CD4-positive, alpha-beta T cell treated with Interleukin-6 at 100 ng/mL for 8 hours (primary cell): ENCODE measurements around the gene HDGF.
"Not testable (repeated sequence)": the region's sequence is repeated elsewhere in the genome, so short reads cannot be mapped to it uniquely, and the experiment has no call there.

Source experiments
- DNase-seq: peaks from one replicate; pipeline ENCODE4 v3.0.0-alpha.2; 2020; ENCODE audit warnings: mixed read lengths, low spot score

The HDGF gene

DNA sequence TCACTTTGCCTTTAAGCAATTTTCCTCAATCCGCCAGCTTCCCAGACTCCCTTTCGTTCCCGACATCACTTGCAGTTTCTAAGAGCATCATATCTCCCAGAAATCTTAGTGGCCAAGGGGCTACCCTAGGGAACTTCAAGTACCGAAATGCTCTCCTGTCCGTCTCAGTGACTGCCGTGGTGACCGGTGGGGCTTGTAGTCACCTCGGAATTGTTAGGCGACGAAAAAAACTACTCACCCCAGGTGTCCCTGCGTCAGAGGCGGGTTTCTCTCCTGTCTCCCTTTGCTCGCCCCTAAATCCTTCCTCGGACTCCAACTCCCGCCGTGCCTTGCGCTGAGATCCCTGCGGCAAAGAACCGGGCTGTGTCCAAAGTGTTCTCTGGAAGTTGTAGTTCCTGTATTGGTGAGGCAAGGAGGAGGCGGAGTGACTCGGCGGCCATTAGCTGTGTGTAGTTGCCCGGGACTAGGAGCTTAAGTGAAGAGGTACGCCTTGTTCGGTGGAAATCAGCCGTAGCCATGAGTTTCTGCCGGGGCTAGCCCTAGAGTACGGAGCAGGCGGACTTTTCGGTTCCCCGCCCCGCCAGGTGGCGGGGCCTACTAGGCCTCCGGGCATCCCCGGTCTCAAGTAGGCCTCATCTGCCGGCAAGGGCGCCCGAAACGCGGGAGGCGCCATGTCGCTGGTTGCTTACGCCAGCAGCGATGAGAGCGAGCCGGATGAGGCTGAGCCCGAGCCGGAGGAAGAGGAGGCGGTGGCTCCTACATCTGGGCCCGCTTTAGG, 15.8 kb upstream of the HDGF start, which contains the start of gene PRCC:
Gene PRCC, plus strand, starts transcription at position 435 of the 778 bp plus-strand sequence. Its CDS starts 237 bp downstream, at position 672.
- DNase-seq: peak; percentile 99

DNA sequence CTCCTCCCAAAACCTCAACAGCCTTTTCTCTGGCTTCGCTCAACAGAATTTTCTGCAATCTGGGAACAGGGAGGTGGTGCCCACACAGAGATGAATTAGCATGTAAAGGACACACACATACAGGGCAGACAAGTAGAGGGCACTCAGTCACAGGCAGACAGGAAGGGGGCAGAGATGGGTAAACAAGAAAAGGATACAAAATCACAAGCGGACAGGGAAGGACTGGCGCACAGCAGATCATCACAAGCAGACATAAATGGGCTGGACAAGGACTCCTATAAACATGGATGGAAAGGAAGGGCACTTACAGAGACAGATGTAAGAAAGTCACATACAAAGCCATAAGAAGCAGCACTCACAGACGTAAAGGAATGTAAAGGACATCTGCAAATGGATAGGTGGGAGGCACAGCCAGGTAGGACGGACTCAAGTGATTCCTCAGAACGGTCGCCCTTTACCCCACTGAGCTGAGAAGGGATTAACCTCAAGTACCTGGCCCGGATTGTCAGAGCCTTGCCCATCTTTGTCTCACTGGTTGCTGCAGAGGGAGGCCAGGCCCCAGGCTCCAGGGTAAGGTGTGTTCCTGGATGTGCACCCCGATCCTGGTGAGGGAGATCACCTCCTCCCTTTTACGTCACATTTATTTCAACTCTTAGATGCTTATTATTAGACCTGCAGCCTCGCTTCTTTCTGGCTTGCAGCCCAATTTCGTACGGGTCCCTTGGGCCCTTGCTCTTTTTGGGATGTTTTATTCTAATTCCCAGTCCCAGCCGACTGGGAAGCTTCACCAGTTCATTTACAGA, 15.0 kb upstream of the HDGF start:
- DNase-seq: no peak

DNA sequence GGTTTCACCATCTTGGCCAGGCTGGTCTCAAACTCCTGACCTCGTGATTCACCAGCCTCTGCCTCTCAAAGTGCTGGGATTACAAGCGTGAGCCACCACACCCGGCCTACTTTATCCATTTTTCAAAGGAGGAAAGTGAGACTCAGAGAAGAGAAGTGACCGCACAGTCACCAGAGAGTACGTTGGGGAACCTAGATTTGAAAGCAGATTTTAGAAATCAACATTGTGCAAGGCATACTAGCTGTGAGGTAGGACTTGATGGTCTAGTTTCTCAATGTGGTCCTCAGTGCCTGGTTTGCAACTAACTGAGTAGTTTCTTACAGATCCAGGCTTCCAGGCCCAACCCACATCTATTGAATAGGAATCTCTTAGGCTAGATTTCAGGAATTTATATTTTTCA, 14.2 kb upstream of the HDGF start:
- no peak for DNase-seq

DNA sequence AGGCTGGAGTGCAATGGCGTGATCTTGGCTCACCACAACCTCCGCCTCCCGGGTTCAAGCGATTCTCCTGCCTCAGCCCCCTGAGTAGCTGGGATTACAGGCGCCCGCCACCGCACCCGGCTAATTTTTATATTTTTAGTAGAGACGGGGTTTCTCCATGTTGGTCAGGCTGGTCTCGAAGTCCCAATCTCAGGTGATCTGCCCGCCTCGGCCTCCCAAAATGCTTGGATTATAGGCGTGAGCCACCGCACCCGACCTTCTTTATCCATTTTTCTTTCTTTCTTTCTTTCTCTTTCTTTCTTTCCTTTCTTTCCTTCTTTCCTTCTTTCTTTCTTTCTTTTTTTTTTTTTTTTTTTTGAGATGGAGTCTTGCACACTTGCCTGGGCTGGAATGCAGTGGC, 13.7 kb upstream of the HDGF start:
- not testable (repeated sequence) for DNase-seq

DNA sequence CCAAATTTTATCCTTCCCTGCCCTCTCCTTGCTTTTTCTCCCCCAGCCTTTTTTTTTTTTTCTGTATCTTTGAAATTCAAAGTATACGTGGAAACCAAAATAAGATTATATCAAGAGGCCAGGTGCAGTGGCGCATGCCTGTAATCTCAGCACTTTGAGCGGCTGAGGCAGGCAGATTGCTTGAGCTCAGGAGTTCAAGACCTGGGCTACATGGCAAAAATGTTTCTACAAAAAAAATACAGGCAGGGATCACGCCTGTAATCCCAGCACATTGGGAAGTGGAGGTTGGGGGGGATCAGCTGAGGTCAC, 9.3 kb upstream of the HDGF start:
- no peak for DNase-seq

DNA sequence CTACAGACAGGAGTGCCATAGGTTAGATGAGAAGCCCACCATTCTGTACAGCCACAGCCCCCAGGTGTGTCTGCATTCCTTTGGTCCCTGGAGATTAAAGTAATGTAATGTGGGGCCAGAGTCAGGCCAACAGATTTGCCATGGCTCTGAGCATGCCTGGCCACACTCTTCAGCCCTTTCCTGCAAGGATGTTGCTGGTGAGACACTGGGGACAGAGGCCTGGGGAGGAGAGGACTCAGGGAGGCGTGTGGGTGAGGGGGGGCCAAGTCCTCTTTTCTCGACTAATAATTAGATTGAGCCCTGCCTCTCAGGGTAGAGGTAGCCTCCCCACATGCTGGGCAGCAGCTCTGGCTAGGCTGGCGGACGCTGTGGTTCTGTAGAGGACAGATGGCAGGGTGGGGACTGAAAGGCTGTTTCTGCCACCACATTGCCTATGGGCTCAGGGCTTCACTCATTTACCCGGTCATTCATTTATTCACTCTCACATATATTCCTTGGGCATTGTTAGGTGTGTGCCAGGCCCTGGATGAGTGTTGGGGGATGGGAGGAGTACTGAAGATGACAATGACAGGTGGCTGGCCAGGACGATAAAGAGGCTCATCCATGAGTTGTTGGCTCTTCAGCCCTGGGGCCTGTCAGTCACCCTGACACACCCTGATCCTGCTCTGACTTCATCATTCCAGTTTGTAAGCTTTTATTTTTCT, 8.8 kb upstream of the HDGF start:
- DNase-seq: no peak

DNA sequence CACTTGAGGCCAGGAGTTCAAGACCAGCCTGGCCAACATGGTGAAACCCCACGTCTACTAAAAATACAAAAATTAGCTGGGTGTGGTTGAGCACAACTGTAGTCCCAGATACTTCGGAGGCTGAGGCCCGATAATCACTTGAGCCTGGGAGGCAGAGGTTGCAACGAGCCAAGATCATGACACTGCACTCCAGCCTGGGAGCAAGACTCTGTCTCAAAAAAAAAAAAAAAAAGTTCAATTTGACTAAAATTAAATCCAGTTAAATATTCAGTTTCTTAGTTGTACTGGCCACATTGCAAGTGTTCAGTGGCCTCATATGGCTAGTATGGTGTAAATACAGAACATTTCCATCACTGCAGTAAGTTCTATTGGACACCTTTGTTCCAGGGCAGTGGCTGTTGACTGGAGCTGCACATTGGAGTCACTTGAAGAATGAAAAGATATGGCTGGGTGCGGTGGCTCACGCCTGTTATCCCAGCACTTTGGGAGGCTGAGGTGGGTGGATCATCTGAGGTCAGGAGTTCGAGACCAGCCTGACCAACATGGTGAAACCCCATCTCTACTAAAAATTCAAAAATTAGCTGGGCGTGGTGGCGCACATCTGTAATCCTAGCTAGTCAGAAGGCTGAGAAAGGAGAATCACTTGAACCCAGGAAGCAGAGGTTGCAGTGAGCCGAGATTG, 6.2 kb upstream of the HDGF start:
- DNase-seq: not testable (repeated sequence)

DNA sequence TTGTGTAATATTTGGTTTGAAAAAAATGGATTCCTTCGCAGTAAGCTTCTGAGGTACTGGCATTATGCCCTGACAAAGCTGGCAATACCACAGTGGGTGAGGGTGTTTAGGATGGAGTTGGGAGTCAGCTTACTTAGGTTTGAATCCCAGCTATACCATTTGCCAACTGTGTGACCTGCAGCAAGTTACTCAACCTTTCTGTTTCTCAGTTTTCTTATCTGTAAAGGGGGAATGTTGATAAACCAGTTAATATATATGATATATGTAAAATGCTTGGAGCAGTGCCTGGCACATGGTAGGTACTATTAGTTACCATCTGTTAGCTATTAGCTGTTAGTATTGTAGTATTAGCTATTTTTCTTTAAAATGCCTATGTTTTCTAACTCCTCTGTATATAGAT, 4.9 kb upstream of the HDGF start:
- no peak for DNase-seq

DNA sequence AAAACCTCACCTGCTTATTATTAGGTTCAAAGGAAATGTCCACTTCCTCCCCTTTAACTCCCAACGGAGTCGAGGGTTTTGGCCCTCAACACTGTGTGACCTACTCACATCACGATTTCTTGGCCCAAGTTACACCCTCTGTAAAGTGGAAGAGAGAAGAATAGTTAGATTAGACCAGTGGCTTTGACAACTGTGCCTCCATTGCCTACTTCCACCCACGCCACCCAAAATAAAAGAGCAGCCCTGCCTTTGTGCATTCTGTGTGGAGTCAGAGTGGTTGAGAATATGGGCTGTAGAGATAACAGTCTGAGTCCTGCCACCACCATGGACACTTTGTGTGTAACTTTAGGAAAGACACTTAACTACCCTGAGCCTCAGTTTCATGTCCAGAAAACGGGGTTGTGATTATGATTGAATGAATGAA, 4.1 kb upstream of the HDGF start:
- DNase-seq: no peak

DNA sequence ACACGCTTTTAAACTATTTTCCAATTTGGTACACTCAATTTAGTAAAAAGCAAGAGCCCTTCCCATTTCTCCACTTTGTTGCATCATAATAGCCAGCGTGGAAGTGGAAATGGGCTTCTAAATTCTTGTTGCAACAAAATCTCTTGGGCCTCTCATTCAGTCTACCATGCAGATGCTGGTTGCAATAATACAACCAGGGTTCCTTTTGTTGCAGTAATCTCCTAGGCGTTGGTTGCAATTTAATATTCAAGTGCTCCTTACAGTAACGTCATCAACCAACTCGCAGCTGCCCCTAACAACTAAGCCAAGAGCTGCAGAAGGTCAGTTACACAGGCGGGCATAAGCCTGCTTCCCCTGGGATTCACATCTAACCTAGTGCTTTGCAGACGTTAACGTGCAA, 2.7 kb upstream of the HDGF start:
- no peak for DNase-seq

DNA sequence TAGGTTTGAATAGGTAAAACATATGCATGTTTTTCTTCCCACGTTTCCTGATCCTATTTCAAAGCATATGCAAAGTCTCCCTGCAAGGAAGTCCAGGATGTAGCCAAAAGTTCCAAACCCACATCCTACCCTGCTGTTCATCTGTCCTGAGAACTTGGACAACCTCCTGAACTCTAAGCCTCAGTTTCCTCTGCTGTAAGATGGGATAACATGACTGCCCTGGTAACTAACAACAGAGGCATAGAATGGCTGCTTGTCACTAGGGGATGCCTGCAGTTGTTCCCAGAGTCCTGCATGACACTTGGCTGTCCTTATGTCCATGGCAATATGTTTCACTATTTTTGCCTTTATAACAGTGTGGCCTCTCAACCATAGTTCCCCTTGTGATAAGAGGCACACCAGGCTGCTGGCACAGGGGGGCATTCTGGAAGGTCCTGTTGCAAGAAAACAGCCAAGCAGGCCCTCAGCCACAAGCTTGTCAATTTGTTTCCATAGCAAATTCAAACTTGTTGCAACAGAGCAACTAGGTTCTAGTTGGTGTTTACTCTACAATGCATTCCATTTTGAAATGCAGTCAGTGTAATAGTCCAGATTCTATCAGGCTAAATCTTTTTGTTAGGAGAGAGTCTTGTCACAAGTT, 1.5 kb upstream of the HDGF start:
- no peak for DNase-seq

DNA sequence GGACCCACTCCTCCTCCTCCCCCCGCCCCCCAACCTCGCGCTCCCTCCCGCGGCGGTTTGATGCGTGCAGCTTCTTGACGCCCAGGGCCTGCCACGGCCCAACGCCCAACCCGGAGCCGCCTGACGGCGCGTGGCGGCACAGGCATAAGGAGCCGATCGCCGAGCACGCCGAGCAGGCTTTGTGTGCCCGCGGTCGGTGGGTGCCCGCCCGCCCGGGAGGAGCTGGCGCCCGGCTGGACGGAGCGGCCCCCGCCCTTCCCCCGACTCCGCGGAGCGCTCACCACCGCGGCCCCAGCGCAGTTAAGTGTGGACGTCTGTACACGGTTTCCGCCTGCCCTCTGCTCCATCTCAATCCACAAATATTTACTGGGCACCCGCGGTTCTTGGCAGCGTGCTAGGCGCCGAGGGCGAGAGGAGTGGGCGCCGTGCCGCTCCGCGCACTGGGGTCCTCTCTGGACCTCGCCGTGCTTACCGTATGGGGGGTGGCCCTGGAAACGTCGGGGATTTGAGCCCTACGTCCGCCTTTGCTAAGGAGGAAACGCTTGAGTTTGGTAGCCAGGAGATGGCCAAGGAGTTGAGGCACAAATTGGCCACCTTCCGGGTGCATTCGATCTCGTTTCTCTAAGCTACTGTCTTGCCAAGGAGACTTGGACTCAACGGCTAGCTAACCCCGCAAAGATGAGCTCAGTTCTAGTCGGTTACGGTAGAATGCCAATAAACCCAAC, 444 bp upstream of the HDGF start:
- DNase-seq: peak; percentile 97

DNA sequence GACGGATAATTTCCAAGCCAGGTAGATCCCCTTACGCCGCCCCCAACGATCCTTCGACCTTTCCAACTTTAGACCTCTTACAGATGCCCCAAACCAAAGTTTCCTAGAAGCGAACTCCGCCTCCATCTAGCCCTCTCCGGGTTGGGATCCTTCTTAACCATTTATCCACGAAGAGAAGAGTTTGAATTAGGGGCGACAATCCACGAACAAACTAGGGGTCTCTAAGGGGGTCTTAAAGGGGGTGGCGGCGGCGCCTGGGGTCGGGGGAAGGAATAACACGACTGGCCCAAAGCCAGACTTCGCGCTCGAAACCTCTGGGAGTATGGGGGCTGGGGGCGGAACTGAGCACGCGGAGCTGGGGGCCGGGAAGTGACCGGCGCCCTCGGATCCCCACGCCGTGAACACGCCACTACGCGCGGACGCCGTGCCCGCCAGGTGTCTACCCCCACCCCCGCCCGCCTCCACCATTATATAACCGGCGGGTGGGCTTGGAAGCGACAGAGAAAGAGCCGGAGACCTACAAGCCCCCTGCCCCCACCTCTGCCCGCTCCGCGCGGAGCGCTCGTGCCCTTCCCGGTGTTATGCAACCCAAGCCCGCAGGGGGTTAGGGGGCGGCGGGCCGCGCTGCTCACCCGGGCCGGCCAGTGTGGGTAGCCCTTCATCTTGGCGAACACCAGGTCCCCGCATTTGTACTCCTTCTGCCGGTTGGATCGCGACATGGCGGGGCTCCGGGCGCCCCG, 594 bp downstream of the HDGF start:
- no peak for DNase-seq

DNA sequence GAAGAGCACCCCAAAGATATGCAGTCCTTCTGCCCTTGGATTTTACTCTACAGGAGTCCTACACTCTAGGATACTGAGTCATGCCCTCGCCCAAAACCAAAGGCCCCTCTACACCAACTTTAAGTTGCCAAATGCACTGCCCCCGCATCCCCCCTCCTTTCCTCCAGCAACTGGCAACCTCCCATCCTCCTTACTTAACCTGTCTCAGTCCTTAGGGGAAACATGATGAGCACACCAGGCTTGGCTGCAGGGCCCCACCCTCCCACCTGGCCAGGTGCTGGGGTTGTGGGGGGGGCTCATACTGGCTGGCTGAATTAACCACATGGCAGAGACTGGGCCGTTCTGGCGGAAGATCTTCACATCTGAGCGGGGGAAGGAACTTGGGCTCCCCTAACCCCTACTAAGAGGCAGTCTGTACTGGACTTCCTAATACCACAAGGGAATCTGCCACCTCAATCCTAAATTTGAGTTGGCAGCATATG, 1.2 kb downstream of the HDGF start:
- no peak for DNase-seq

DNA sequence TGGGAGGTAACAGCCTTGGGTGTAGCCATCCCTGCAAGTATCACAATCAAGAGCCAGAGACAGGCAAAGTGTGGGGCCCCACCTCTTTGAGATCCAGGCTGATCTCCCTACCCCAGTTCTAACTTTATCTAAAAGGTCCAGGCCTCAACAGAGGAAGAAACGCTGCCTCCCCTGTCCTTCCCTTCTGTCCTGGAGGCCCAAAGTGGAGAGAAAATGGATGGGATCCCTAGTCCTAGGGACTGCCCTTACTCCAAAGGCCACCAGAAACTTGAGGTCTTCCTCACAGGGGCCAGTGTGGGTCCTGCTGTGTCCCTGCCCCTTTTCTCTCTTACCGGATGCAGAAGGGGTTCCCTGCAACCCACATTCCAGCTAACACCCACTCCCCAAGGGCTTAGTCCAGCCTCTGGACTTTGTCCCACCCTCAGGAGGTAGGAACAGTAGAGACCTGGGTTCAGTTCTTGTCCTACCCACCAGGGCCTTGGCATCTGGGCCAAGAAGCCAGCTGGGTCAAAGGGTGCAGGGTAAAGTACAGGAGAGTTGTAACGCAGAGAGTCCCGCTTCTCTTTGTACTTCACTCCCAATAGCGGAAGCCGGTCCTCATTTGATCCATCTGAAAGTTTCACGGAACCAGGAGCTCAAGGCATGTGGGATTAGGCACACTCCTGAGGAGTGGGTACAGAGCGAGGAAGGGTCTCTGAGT, 1.9 kb downstream of the HDGF start:
- no peak for DNase-seq

DNA sequence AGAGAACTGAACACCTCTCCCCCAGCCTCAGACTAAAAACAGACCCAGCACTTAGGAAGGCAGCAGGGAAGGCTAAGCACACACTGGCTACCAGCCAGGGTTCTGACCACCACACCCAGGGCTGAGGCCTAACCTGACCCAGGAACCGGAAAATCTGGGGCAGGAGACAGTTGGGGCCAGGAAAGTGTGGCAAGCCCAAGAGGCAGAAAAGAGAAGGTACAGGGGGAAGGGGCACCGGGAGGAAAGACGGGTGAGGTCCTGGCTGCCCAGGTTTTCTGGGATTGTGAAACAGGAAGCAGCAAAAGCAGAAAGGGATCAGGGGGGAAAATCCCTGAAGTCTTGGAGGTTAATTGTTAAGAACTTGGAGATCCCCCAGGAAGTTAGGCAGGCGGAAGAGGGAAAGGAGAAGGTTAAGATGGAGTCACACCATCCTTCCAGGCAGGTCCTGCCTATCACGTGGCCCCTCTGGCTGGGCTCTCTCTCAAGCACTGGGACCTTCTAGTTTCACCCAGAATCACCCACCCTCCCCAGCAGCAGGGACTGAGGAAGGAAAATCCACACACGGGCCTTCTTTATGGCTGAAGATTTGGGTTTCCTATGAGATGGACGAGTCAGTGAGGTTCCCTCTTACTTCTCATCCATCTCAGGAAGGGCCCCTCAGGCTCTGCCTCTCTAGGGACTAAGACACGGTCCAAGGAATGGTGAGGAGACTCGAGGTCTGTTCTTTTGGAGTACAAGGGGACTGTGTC, 2.6 kb downstream of the HDGF start:
- no peak for DNase-seq

DNA sequence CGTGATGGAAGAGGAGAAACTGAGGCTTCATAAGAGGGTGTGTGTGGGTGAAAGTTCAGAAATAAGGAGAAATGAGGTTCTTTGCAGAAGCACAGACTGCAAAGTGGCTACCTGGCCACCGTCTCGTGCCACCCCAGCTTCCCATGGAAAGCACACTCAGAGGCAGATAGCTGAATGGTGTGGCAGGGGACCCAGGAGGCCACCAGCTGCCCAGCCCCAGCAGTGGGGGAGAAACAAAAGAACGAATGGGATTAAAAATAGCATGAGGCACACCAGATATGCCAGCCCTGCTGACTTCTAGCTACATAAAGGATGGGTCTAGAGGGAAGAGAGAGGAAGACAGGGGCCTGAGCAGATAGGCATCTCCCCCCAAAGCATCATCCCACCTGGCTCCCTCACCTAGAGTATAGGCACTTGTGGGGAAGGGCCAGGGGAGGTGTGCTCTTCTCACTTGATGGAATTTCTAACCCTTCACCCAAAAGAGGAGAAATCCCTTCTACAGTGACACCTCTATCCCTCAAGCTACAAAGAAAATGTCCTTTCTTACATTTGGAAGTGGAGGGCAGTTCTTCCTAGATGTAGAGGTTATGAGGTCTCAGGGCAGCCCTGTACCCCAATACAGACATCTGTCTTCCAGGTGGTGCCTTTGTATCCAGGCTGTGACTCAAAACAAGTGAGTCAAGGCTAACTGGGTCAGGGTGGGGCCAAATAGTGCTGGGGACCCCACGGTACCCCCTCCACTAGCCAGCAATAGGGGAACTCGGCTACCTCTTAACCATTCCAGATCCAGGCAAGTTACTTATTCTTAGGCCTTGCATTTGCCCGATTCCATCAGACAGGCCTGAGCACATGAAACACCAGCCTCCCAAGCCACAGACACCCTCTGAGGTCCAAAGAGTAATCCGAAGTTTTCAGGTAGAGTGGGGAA, 3.5 kb downstream of the HDGF start:
- no peak for DNase-seq
